Liver (tissue), 9 donors: ENCODE results near the gene KIF17. TPM values are rescaled to one million over a fixed set of nuclear protein-coding genes. Genes with fewer than 3 reads are reported as not detected.

ENCODE experiments used
- DNase-seq: peaks from one replicate; pipeline ENCODE4 v3.0.0-alpha.2; 2017; ENCODE audit warnings: low spot score
- H3K27ac ChIP-seq, 2 donors: one replicate each; pipeline ENCODE4 v1.7.0; 2013; ENCODE audit warnings: inconsistent platforms in 2 of 2, low read length in 2 of 2, control low read depth in 1 of 2, low read depth in 1 of 2, mild to moderate bottlenecking in 1 of 2
- H3K27me3 ChIP-seq, 4 donors: one replicate each; pipeline versions ENCODE4 v1.6.1 to v1.7.0; 2013; ENCODE audit warnings: low read length in 3 of 4, inconsistent platforms in 1 of 4, mild to moderate bottlenecking in 1 of 4, moderate library complexity in 1 of 4; ENCODE audit not compliant: control insufficient read depth in 4 of 4, insufficient read depth in 4 of 4
- H3K36me3 ChIP-seq, 4 donors: one replicate each; pipeline versions ENCODE4 v1.6.1 to v1.7.0; 2013; ENCODE audit warnings: low read length in 3 of 4, mild to moderate bottlenecking in 3 of 4, low read depth in 1 of 4, moderate library complexity in 1 of 4; ENCODE audit not compliant: control insufficient read depth in 4 of 4, insufficient read depth in 3 of 4
- H3K4me1 ChIP-seq, 4 donors: one replicate each; pipeline versions ENCODE4 v1.6.1 to v1.7.0; 2013; ENCODE audit warnings: low read length in 3 of 4, mild to moderate bottlenecking in 3 of 4, moderate library complexity in 1 of 4; ENCODE audit not compliant: control insufficient read depth in 4 of 4, insufficient read depth in 4 of 4
- H3K4me3 ChIP-seq, 3 donors: one replicate each; pipeline versions ENCODE4 v1.6.1 to v1.7.0; 2013; ENCODE audit warnings: low read length in 3 of 3, control low read depth in 1 of 3, low read depth in 1 of 3, mild to moderate bottlenecking in 1 of 3
- H3K9ac ChIP-seq, 2 donors: one replicate each; pipeline ENCODE4 v1.7.0; 2013; ENCODE audit warnings: low read length in 2 of 2, mild to moderate bottlenecking in 2 of 2, moderate library complexity in 2 of 2, control low read depth in 1 of 2, low read depth in 1 of 2
- H3K9me3 ChIP-seq, 4 donors: one replicate each; pipeline versions ENCODE4 v1.6.1 to v1.7.0; 2013; ENCODE audit warnings: low read length in 3 of 4; ENCODE audit not compliant: control insufficient read depth in 4 of 4
- CTCF ChIP-seq: fragments of 150-350 bp; IDR thresholded peaks from 2 replicates; pipeline ENCODE4 v1.5.1; 2017; ENCODE audit warnings: improper control_type of control experiment, low read depth, low read length; ENCODE audit not compliant: missing input control
- EGR1 ChIP-seq, 2 donors: IDR thresholded peaks; 2 replicates each; pipeline ENCODE4 v1.6.1; 2016 to 2018; ENCODE audit warnings: antibody characterized with exemption in 2 of 2, low read depth in 2 of 2
- FOXA1 ChIP-seq: IDR thresholded peaks from 2 replicates; pipeline ENCODE4 v1.6.1; 2016; ENCODE audit warnings: antibody characterized with exemption
- FOXA2 ChIP-seq: IDR thresholded peaks from 2 replicates; pipeline ENCODE4 v1.6.1; 2016; ENCODE audit warnings: antibody characterized with exemption
- GABPA ChIP-seq, 2 donors: IDR thresholded peaks in 1 of 2; conservative IDR thresholded peaks in 1 of 2; 2 replicates each; pipeline ENCODE4 v1.6.1; 2016; ENCODE audit warnings: antibody characterized with exemption in 2 of 2, mild to moderate bottlenecking in 1 of 2, moderate library complexity in 1 of 2
- HNF4G ChIP-seq: IDR thresholded peaks from 2 replicates; pipeline ENCODE4 v1.6.1; 2016; ENCODE audit warnings: antibody characterized with exemption
- JUND ChIP-seq, 2 donors: IDR thresholded peaks; 2 replicates each; pipeline ENCODE4 v1.6.1; 2016; ENCODE audit warnings: antibody characterized with exemption in 2 of 2
- MAX ChIP-seq: IDR thresholded peaks from 2 replicates; pipeline ENCODE4 v1.6.1; 2016; ENCODE audit warnings: antibody characterized with exemption
- NR2F2 ChIP-seq: IDR thresholded peaks from 2 replicates; pipeline ENCODE4 v1.6.1; 2016; ENCODE audit warnings: antibody characterized with exemption
- RXRA ChIP-seq, 2 donors: IDR thresholded peaks; 2 replicates each; pipeline ENCODE4 v1.6.1; 2017 to 2018; ENCODE audit warnings: antibody characterized with exemption in 2 of 2, mild to moderate bottlenecking in 1 of 2
- SP1 ChIP-seq: IDR thresholded peaks from 2 replicates; pipeline ENCODE4 v1.6.1; 2018; ENCODE audit warnings: antibody characterized with exemption, mild to moderate bottlenecking
- TAF1 ChIP-seq: conservative IDR thresholded peaks from 2 replicates; pipeline ENCODE4 v1.6.1; 2016; ENCODE audit warnings: antibody characterized with exemption, mild to moderate bottlenecking
- YY1 ChIP-seq: IDR thresholded peaks from 2 replicates; pipeline ENCODE4 v1.6.1; 2016; ENCODE audit warnings: antibody characterized with exemption, mild to moderate bottlenecking
- ZBTB33 ChIP-seq: IDR thresholded peaks from 2 replicates; pipeline ENCODE4 v1.6.1; 2016; ENCODE audit warnings: antibody characterized with exemption
- WGBS: extraction: QIAGEN DNeasy Blood & Tissue Kit; methylation state at CpG from one replicate; pipeline ENCODE4 v1.1.7; 2013; 5-methylcytosine and 5-hydroxymethylcytosine counted together
- polyA plus RNA-seq, 2 donors: library from polyadenylated mRNA; stranded (reverse) in 1 of 2; unstranded in 1 of 2; fragments of 200-250 nt in 1 of 2; fragments of >200 nt in 1 of 2; fragmentation: Nextera tagmentation in 1 of 2; extraction: Ambion mirVana in 1 of 2; gene quantifications; one replicate each; pipeline versions ENCODE4 v1.2.1 to v1.2.3, GENCODE V29; 2013 to 2015
- total RNA-seq, 2 donors: library from RNA; depleted of rRNA; stranded (reverse); fragments of >200 nt; gene quantifications; one replicate each; pipeline ENCODE4 v1.2.3, GENCODE V29; 2014
- donor health status: healthy.
- donor health status: healthy.
- donor health status: healthy.
- donor health status: healthy.
- donor health status: healthy.

Gene KIF17
- total and polyA plus RNA-seq, 4 donors, result 1.0 to 2.7 (median 2.0) TPM

- TF ChIP-seq CTCF (no peak), SP1 (no peak)
- H3K4me1 ChIP-seq, result peaks cover 5 to 13% (median 9%) of the 10 kb centered on the region in 4 donors
Observed at GRCh38 chr1:20727746-20728316, 10.0 kb upstream of the KIF17 start.

GRCh38 chr1:20726932-20727745 lies 9.3 kb upstream of the KIF17 start:
- WGBS, result 95% methylated on average over 17 of the region's 17 CpGs

More at GRCh38 chr1:20727746-20728316, 10.0 kb upstream of the KIF17 start:
- Histone ChIP-seq H3K4me3 (no peak overlapping the region), H3K36me3 (no peaks in the 10 kb centered on the region), H3K27ac (no peak overlapping the region), H3K27me3 (no peaks in the 10 kb centered on the region), H3K9me3 (no peaks in the 10 kb centered on the region), H3K9ac (no peak overlapping the region)
- DNase-seq, result no peak
- WGBS, result 55% methylated on average over 13 of the region's 13 CpGs

GRCh38 chr1:20726118-20726911 lies 8.5 kb upstream of the KIF17 start:
- peaks cover 0 to under 1% (median 0%) of the 10 kb centered on the region in 4 donors for H3K4me1 ChIP-seq
- no peak overlapping the region for H3K27ac ChIP-seq
- H3K4me3 ChIP-seq, result no peak overlapping the region
- WGBS, result 89% methylated on average over 25 of the region's 25 CpGs
- no peaks in the 10 kb centered on the region for H3K9me3 ChIP-seq
- DNase-seq, result no peak
- TF ChIP-seq YY1, result no peak
- TF ChIP-seq JUND (IDR thresholded peaks at IDR 0.05), result no peak
- TF ChIP-seq ZBTB33, result no peak
- no peak for TF ChIP-seq MAX
- no peak for TF ChIP-seq RXRA (IDR thresholded peaks at IDR 0.05)
- TF ChIP-seq TAF1, result no peak
- TF ChIP-seq CTCF, result no peak
- no peak for TF ChIP-seq GABPA (IDR thresholded peaks at IDR 0.05 in 1 of 2, conservative IDR thresholded peaks at IDR 0.05 in 1 of 2)
- TF ChIP-seq HNF4G, result no peak
- TF ChIP-seq FOXA2, result no peak
- H3K27me3 ChIP-seq, result no peaks in the 10 kb centered on the region
- H3K9ac ChIP-seq, result no peak overlapping the region
- no peaks in the 10 kb centered on the region for H3K36me3 ChIP-seq

More at GRCh38 chr1:20726932-20727745, 9.3 kb upstream of the KIF17 start:
- Histone ChIP-seq H3K36me3 (no peaks in the 10 kb centered on the region), H3K27ac (no peak overlapping the region), H3K27me3 (no peaks in the 10 kb centered on the region), H3K9ac (no peak overlapping the region), H3K9me3 (no peaks in the 10 kb centered on the region), H3K4me1 (peaks cover 0 to 6% (median 4%) of the 10 kb centered on the region in 4 donors), H3K4me3 (no peak overlapping the region)
- no peak for DNase-seq
- TF ChIP-seq YY1 (no peak), NR2F2 (no peak), FOXA1 (no peak), EGR1 (IDR thresholded peaks at IDR 0.05; ENCODE audit: low read depth in 2 of 2) (no peak), TAF1 (no peak), HNF4G (no peak)
